A549 (cell line): ENCODE results near the gene CCDC167. TPM values are rescaled to one million over a fixed set of nuclear protein-coding genes. Genes with fewer than 3 reads are reported as not detected.

Experiments used
- ATAC-seq, 2 experiments: fragments of 200-7000 bp in 1 of 2; fragments of >200 bp in 1 of 2; cut with Nextera tagmentation in 1 of 2; cut with Tn5 transposase in 1 of 2; 3 replicates each; pipeline versions ENCODE4 v1.8.0 to v1.9.1; 2018 to 2020; ENCODE audit warnings: mild to moderate bottlenecking in 1 of 2, moderate library complexity in 1 of 2
- CTCF ChIA-PET: fragments of 300-600 bp; sonication (Branson Sonifier 250); formaldehyde crosslinking; extraction: SDS; loops from one replicate; lab custom pipeline; 2021; ENCODE audit warnings: antibody characterized with exemption, inconsistent platforms; lab: Yijun Ruan, JAX
- POLR2A ChIA-PET: fragments of 350-600 bp; formaldehyde crosslinking; extraction: SDS; loops from one replicate; lab custom pipeline; 2021; ENCODE audit warnings: antibody characterized with exemption, inconsistent platforms; lab: Yijun Ruan, JAX
- DNase-seq, 2 experiments: peaks; one replicate each; pipeline versions ENCODE4 v3.0.0 to v3.0.0-alpha.2; 2011 to 2016; ENCODE audit warnings: low read depth in 1 of 2, low spot score in 1 of 2
- FAIRE-seq: peaks from 2 replicates; lab custom pipeline; 2011; peaks lifted over from hg19 to GRCh38; lab: Jason Lieb, UNC
- H3K27ac ChIP-seq, 2 experiments: fragments of >200 bp; sonication (Bioruptor Twin); formaldehyde crosslinking; 3 replicates each; pipeline ENCODE4 v1.5.1; 2016 to 2017
- H3K4me1 ChIP-seq: fragments of >200 bp; sonication (Bioruptor Twin); formaldehyde crosslinking; 3 replicates; pipeline ENCODE4 v1.6.1; 2016
- H3K4me2 ChIP-seq: fragments of >200 bp; sonication (Bioruptor Twin); formaldehyde crosslinking; 3 replicates; pipeline ENCODE4 v1.6.1; 2016
- H3K4me3 ChIP-seq: fragments of >200 bp; sonication (Bioruptor Twin); formaldehyde crosslinking; 3 replicates; pipeline ENCODE4 v1.5.1; 2016
- H3K9me3 ChIP-seq: fragments of >200 bp; sonication (Bioruptor Twin); formaldehyde crosslinking; 3 replicates; pipeline ENCODE4 v1.6.1; 2016
- BHLHE40 ChIP-seq: IDR thresholded peaks from 2 replicates; pipeline ENCODE4 v1.6.1; 2012; ENCODE audit warnings: low read depth, low read length, inconsistent platforms
- CBX8 ChIP-seq: fragments of 200-600 bp; sonication (generic); IDR thresholded peaks from 2 replicates; pipeline ENCODE4 v1.6.1; 2016
- CEBPB ChIP-seq, 2 experiments: fragments of >200 bp in 1 of 2; sonication (Bioruptor Twin) in 1 of 2; formaldehyde crosslinking in 1 of 2; IDR thresholded peaks; 2 replicates each; pipeline ENCODE4 v1.6.1; 2012 to 2016
- EP300 ChIP-seq, 2 experiments: fragments of >200 bp; sonication (Bioruptor Twin); formaldehyde crosslinking; IDR thresholded peaks; 2 replicates in 1 of 2; 3 replicates in 1 of 2; pipeline ENCODE4 v1.6.1; 2016 to 2017
- GATA3 ChIP-seq: IDR thresholded peaks from 2 replicates; pipeline ENCODE4 v1.6.1; 2012; ENCODE audit warnings: borderline replicate concordance
- HDAC2 ChIP-seq: fragments of 200-600 bp; sonication (generic); IDR thresholded peaks from 2 replicates; pipeline ENCODE4 v1.6.1; 2016
- KDM1A ChIP-seq: fragments of 200-600 bp; sonication (generic); IDR thresholded peaks from 2 replicates; pipeline ENCODE4 v1.6.1; 2016; ENCODE audit warnings: low read depth, mild to moderate bottlenecking
- KDM5A ChIP-seq: fragments of 200-600 bp; sonication (generic); IDR thresholded peaks from 2 replicates; pipeline ENCODE4 v1.6.1; 2016; ENCODE audit warnings: antibody characterized with exemption, mild to moderate bottlenecking
- POLR2A ChIP-seq: IDR thresholded peaks from 2 replicates; pipeline ENCODE4 v1.6.1; 2012; ENCODE audit warnings: mild to moderate bottlenecking, low read length
- RARB ChIP-seq: fragments of 250-450 bp; sonication (Bioruptor Pico); IDR thresholded peaks from 2 replicates; pipeline ENCODE4 v1.8.0; 2021; ENCODE audit warnings: mild to moderate bottlenecking, moderate library complexity
- RFX5 ChIP-seq: fragments of 450-650 bp; IDR thresholded peaks from 2 replicates; pipeline ENCODE4 v1.7.1; 2014; ENCODE audit warnings: antibody characterized with exemption, mild to moderate bottlenecking, moderate library complexity
- SMC3 ChIP-seq: fragments of >200 bp; sonication (Bioruptor Twin); formaldehyde crosslinking; IDR thresholded peaks from 3 replicates; pipeline ENCODE4 v1.6.1; 2018; ENCODE audit warnings: inconsistent platforms
- ZC3H11A ChIP-seq: fragments of 450-650 bp; IDR thresholded peaks from 2 replicates; pipeline ENCODE4 v1.6.1; 2014; ENCODE audit warnings: antibody characterized with exemption, mild to moderate bottlenecking
- ZFP36 ChIP-seq: fragments of 450-650 bp; IDR thresholded peaks from 2 replicates; pipeline ENCODE4 v1.6.1; 2014; ENCODE audit warnings: borderline replicate concordance; ENCODE audit not compliant: partially characterized antibody
- ZSCAN20 ChIP-seq: fragments of 250-450 bp; sonication (Bioruptor Pico); IDR thresholded peaks from 2 replicates; pipeline ENCODE4 v1.8.0; 2022; ENCODE audit warnings: mild to moderate bottlenecking, moderate library complexity
- WGBS: methylation state at CpG from one replicate; pipeline ENCODE4 v1.1.6; 2017; ENCODE audit errors: missing lambda C conversion rate; 5-methylcytosine and 5-hydroxymethylcytosine counted together
- polyA plus RNA-seq, 4 experiments: library from polyadenylated mRNA; depleted of rRNA in 3 of 4; stranded (reverse); fragments of >200 nt; fragmentation: RNase III in 1 of 4; extraction: RNeasy Plus Mini Kit Qiagen cat#74134 plus additional on column Dnase treatment in 1 of 4; gene quantifications; 2 replicates in 3 of 4; 3 replicates in 1 of 4; pipeline ENCODE4 v1.2.3, GENCODE V29; 2011 to 2017
- TF ChIP-seq, protein P1 (sequence below): fragments of 250-450 bp; sonication (Bioruptor Pico); IDR thresholded peaks from 2 replicates; pipeline ENCODE4 v1.5.0; 2020; ENCODE audit warnings: low read depth, mild to moderate bottlenecking, moderate library complexity
- TF ChIP-seq, protein P2 (sequence below): fragments of 450-650 bp; IDR thresholded peaks from 2 replicates; pipeline ENCODE4 v1.6.1; 2014; ENCODE audit warnings: antibody characterized with exemption
- TF ChIP-seq, protein P3 (sequence below): fragments of >200 bp; sonication (Bioruptor Twin); formaldehyde crosslinking; IDR thresholded peaks from 3 replicates; pipeline ENCODE4 v1.6.1; 2016

Gene CCDC167
- polyA plus RNA-seq, 2 of the 4 experiments (the other 2 are of a cell fraction), result 35.1 to 39.1 TPM

DNA sequence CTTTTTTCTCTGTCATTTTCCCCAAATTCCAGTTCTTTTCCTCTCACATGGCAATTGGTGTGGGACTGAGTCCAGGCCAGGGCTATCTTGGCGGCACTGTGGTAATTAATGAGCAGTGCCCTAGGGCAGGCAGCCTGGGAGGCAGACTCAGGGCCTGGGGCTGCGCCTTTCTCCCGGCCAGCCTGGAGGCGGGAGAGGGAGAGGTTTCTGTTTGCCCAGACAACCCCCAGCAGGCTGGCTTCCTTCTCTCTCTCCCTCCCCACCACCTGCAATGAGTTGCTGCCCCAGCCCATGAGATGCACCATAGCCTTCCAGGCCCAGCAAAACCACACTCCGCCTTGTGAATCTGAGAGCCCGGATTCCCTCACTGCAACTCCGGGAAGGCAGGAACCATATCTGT lies 15.1 kb upstream of the CCDC167 start:
- ChIA-PET POLR2A (no interaction called here), CTCF (no interaction called here)
- Histone ChIP-seq H3K9me3 (no peaks in the 10 kb centered on the region), H3K4me3 (no peak overlapping the region), H3K27ac (peak overlapping the region in 1 of 2 experiments; percentile 5; a peak in 1 of 6 replicates), H3K4me1 (peaks cover 11% of the 10 kb centered on the region; the same call in 1 of the 3 replicates), H3K4me2 (no peak overlapping the region)
- TF ChIP-seq, protein P1, sequence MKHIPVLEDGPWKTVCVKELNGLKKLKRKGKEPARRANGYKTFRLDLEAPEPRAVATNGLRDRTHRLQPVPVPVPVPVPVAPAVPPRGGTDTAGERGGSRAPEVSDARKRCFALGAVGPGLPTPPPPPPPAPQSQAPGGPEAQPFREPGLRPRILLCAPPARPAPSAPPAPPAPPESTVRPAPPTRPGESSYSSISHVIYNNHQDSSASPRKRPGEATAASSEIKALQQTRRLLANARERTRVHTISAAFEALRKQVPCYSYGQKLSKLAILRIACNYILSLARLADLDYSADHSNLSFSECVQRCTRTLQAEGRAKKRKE (CRISPR knock-in tag), result no peak
- no peak for TF ChIP-seq EP300 (IDR thresholded peaks at IDR 0.05)
- TF ChIP-seq SMC3, result no peak
- no peak for TF ChIP-seq ZSCAN20 (CRISPR knock-in tag)
- TF ChIP-seq CEBPB (IDR thresholded peaks at IDR 0.05), result no peak
- TF ChIP-seq GATA3, result no peak
- no peak for TF ChIP-seq KDM5A
- TF ChIP-seq ZFP36, result no peak
- no peak for TF ChIP-seq CBX8
- no peak for TF ChIP-seq POLR2A
- 81% methylated on average over 5 of the region's 7 CpGs for WGBS
- ATAC-seq (no peak), FAIRE-seq (no peak), DNase-seq (no peak)

DNA sequence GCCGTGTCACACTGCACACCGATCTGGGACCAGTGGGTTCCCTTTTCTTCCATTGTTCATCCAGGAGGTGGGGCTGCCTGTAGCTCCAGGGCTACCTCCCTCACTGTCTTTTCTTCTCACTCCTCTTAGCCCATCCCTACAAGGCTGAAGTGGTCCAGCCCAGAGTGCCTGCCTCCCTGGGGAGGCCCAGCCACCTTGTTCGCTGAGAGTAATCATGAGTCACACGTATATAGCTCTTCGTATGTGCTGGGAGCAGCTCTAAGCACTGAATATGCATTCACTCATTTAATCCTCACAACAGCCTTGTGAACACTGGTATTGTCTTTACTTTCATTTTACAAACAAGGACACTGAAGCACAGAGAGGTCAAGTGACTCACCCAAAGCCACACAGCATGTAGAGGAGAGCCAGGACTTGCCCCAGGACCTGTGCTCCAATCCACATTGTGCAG lies 14.7 kb upstream of the CCDC167 start:
- peak; percentile 62 for TF ChIP-seq ZFP36
- TF ChIP-seq, protein P2, sequence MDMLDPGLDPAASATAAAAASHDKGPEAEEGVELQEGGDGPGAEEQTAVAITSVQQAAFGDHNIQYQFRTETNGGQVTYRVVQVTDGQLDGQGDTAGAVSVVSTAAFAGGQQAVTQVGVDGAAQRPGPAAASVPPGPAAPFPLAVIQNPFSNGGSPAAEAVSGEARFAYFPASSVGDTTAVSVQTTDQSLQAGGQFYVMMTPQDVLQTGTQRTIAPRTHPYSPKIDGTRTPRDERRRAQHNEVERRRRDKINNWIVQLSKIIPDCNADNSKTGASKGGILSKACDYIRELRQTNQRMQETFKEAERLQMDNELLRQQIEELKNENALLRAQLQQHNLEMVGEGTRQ, result no peak
- H3K27ac ChIP-seq, result peak overlapping the region in 1 of 2 experiments; percentile 5; a peak in 1 of 6 replicates
- DNase-seq (no peak), FAIRE-seq (no peak), ATAC-seq (peak in 1 of 2 experiments; percentile 16; a peak in 1 of 6 replicates)
- no peak overlapping the region for H3K4me3 ChIP-seq
- peaks cover 11% of the 10 kb centered on the region; the same call in 1 of the 3 replicates for H3K4me1 ChIP-seq
- WGBS, result 51% methylated on average over 5 of the region's 5 CpGs
- H3K9me3 ChIP-seq, result no peaks in the 10 kb centered on the region
- ChIA-PET POLR2A (no interaction called here), CTCF (no interaction called here)
- no peak overlapping the region for H3K4me2 ChIP-seq

DNA sequence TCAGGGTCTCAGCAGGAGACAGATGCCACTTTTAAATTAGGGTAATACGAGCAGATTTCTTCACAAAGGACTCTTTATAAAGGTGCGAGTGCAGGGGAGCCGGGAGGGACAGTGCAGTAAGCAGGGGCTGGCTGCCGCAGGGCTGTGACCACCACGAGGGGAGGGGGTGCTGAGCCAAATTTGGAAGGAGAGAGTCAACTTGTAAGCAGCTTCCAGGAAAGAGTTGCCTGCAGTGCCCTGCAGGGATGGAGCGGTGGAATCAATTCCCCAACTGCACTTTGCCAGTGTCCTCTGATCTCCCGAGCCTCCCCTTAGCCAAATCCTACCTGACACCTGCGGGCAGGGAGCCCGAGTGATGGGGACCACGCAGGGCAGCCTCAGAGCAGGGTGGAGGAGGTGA lies 13.9 kb upstream of the CCDC167 start:
- ChIA-PET POLR2A (no interaction called here), CTCF (no interaction called here)
- 43% methylated on average over 7 of the region's 10 CpGs for whole genome bisulfite sequencing
- no peak for FAIRE-seq
- no peak for ATAC-seq
- H3K9me3 ChIP-seq, result no peaks in the 10 kb centered on the region
- no peak for DNase-seq
- H3K4me2 ChIP-seq, result no peak overlapping the region
- H3K27ac ChIP-seq, result no peak overlapping the region
- peaks cover 11% of the 10 kb centered on the region; the same call in 1 of the 3 replicates for H3K4me1 ChIP-seq
- no peak overlapping the region for H3K4me3 ChIP-seq
- TF ChIP-seq ZC3H11A (no peak), HDAC2 (no peak), CEBPB (IDR thresholded peaks at IDR 0.05) (no peak), POLR2A (no peak), RFX5 (no peak), BHLHE40 (no peak), RARB (CRISPR knock-in tag) (no peak), KDM1A (no peak)
- TF ChIP-seq, protein P2, result no peak
- TF ChIP-seq, protein P3, sequence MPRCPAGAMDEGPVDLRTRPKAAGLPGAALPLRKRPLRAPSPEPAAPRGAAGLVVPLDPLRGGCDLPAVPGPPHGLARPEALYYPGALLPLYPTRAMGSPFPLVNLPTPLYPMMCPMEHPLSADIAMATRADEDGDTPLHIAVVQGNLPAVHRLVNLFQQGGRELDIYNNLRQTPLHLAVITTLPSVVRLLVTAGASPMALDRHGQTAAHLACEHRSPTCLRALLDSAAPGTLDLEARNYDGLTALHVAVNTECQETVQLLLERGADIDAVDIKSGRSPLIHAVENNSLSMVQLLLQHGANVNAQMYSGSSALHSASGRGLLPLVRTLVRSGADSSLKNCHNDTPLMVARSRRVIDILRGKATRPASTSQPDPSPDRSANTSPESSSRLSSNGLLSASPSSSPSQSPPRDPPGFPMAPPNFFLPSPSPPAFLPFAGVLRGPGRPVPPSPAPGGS, result no peak
